Measurements from ENCODE around the gene DMBX1. TPM values are rescaled to one million over a fixed set of nuclear protein-coding genes. Genes with fewer than 3 reads are reported as not detected.

Gene DMBX1
- total RNA-seq, 5 donors from 2014 or later (not counting 1 experiment from before 2014, with no cell fraction given) = not detected

DNA sequence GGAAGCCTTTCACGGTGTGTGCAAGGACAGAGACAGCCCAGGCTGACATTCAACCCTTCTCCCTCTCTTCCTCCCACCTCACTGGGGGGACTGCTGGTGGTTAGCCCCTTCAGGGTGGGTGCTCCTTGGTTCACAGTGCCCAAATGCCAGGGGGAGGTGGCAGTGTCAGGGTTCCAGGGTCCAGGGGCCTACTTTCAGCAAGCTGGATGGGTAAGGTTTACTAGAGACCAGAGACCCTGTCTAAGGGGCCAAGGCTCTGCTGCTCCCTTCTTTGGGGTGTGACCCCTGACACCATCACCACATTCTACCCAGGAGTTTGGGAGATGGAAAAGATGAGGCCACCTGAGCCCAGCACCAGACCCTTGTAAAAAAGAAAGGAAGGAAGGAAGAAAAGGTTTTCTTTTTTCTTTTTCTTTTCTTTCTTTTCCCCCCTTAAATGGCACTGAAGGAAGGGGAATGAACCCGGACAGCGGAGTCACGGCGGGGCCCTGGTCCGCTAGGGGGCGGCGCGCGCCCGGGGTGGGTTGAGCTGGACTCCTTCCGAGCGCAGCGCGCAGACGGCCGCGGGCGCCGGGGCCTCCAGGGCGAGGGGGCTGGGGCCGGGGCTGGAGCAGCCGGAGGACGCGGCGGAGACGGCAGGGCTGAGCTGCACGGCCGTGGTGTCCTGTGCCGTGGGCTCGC is 43.0 kb downstream of the DMBX1 start:
- peak overlapping the region; percentile 32 to 56 (median 47) for H3K4me3 Mint-ChIP-seq
- peaks cover 4 to 26% (median 6%) of the 10 kb centered on the region in 3 donors for H3K4me1 Mint-ChIP-seq

DNA sequence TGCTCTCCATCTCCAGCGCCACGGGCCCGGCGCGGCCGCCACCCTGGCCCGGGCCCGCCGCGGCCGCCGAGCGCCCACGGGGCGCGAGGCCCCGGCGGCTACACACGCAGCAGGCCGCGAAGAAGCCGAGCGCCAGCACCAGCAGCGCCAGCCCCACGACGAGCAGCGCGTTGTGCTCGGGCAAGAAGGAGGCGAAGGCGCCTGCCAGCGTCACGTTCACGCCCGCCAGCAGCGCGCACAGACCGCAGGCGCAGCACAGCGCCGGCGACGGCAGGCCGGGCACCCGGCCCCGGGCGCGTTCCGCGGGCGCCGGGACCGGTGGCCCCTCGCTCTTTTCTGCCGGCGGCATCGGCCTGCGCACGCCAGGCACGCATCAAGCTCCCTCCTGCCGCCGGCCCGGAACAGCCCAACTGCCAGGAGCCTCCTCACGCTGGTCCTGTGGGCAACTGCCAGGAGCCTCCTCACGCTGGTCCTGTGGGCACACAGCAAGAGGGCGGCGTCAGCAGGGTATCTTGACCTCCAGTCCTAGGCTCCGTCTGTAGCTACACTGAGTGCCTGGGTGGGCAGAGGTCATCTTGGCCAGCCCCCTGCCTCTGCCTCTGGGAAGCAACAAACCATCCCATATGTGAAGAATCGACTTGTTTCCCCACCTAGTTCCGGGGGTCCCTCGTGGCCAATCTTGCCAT is 43.7 kb downstream of the DMBX1 start:
- WGBS (ENCODE audit: insufficient coverage) = 5% methylated on average over 71 of the region's 71 CpGs
- peak overlapping the region; percentile 68 to 91 for H3K27ac Mint-ChIP-seq
- ChIA-PET POLR2A (interaction anchor here (0.6 to 0.7 kb wide), 2 partner anchors 48 to 71 kb away, joined by 3 to 4 read pairs; partner anchors contain the start of gene MKNK1 (in 1 of the 2)), CTCF (interaction anchor here (0.7 to 1.3 kb wide), 8 partner anchors 12 to 1309 kb away, joined by 3 to 6 read pairs (median 3); partner anchors contain the start of gene MKNK1 (in 1 of the 2))
- Histone ChIP-seq H3K4me3 (ENCODE audit: control insufficient read depth in 1 of 2, extremely low read depth in 1 of 2, low read length in 1 of 2) (peak overlapping the region; percentile 34 to 41), H3K27me3 (replicated peaks in 1 of 2; ENCODE audit: control insufficient read depth in 2 of 2, extremely low read depth in 1 of 2, insufficient read depth in 2 of 2, low read length in 1 of 2) (peaks cover 7 to 31% of the 10 kb centered on the region in 2 experiments), H3K4me1 (ENCODE audit: control insufficient read depth in 1 of 2, extremely low read depth in 1 of 2, insufficient read depth in 2 of 2, low read length in 2 of 2) (peaks cover 0 to 14% of the 10 kb centered on the region in 2 experiments), H3K27ac (ENCODE audit: low read length) (peak overlapping the region; percentile 64), H3K9me3 (no peaks in the 10 kb centered on the region), H3K36me3 (ENCODE audit: control insufficient read depth in 2 of 2, extremely low read depth in 1 of 2, insufficient read depth in 1 of 2, low read length in 1 of 2) (no peaks in the 10 kb centered on the region)
- peaks cover 4 to 22% (median 6%) of the 10 kb centered on the region in 3 donors for H3K4me1 Mint-ChIP-seq
- peak overlapping the region; percentile 79 to 85 (median 80) for H3K4me3 Mint-ChIP-seq
- ATAC-seq (replicated peaks in 1 of 4) (peak; percentile 76 to 82 (median 78)), DNase-seq (peak in 34 of 35 experiments; percentile 12 to 70 (median 36))
- peaks cover 12 to 29% of the 10 kb centered on the region in 2 donors for H3K27me3 Mint-ChIP-seq
- H3K9me3 Mint-ChIP-seq = no peaks in the 10 kb centered on the region
- H3K36me3 Mint-ChIP-seq = no peaks in the 10 kb centered on the region

More for the DNA sequence above, 43.0 kb downstream of the DMBX1 start:
- POLR2A ChIA-PET = interaction anchor here (0.6 to 0.7 kb wide), 3 partner anchors 49 to 839 kb away, joined by 3 to 4 read pairs (median 3); partner anchors contain the start of gene MKNK1 (in 1 of the 2)
- WGBS (ENCODE audit: insufficient coverage) = 0% methylated on average over 29 of the region's 31 CpGs
- DNase-seq (peak; percentile 13 to 80 (median 51)), ATAC-seq (replicated peaks in 1 of 4) (peak; percentile 87 to 90 (median 88))
- Histone ChIP-seq H3K27ac (ENCODE audit: low read length) (no peak overlapping the region), H3K9me3 (no peaks in the 10 kb centered on the region), H3K36me3 (ENCODE audit: control insufficient read depth in 2 of 2, extremely low read depth in 1 of 2, insufficient read depth in 1 of 2, low read length in 1 of 2) (no peaks in the 10 kb centered on the region), H3K4me1 (ENCODE audit: control insufficient read depth in 1 of 2, extremely low read depth in 1 of 2, insufficient read depth in 2 of 2, low read length in 2 of 2) (peaks cover 0 to 14% of the 10 kb centered on the region in 2 experiments), H3K27me3 (replicated peaks in 1 of 2; ENCODE audit: control insufficient read depth in 2 of 2, extremely low read depth in 1 of 2, insufficient read depth in 2 of 2, low read length in 1 of 2) (peaks cover 7 to 31% of the 10 kb centered on the region in 2 experiments), H3K4me3 (ENCODE audit: control insufficient read depth in 1 of 2, extremely low read depth in 1 of 2, low read length in 1 of 2) (no peak overlapping the region)
- no peaks in the 10 kb centered on the region for H3K36me3 Mint-ChIP-seq
- no peaks in the 10 kb centered on the region for H3K9me3 Mint-ChIP-seq
- CTCF ChIA-PET = interaction anchor here (0.7 to 1.3 kb wide), 8 partner anchors 13 to 1309 kb away, joined by 3 to 6 read pairs (median 3); partner anchors contain the start of gene MKNK1 (in 1 of the 2)
- no peak overlapping the region for H3K27ac Mint-ChIP-seq
- peaks cover 18 to 30% of the 10 kb centered on the region in 2 donors for H3K27me3 Mint-ChIP-seq

DNA sequence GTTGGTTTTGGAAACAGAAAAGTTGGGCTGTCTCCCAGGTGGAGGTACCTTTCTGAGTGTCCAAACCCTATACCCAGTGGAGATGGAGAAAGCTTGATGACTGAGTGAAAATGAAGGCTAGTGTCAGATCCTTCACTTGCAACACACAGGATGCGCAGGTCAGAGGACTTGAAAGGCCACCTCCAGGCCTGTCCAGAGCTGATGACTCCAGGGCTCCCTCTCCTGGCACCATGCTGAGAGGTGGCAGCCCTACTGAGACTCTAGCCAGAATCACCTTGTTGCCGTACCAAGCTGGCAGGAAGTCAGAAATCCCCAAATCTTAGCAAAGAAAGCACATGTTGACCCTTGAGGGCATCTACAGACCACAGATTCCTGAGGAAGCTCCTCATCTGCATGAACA is 45.4 kb downstream of the DMBX1 start:
- H3K9me3 Mint-ChIP-seq = no peaks in the 10 kb centered on the region
- no peaks in the 10 kb centered on the region for H3K36me3 ChIP-seq (ENCODE audit: control insufficient read depth in 2 of 2, extremely low read depth in 1 of 2, insufficient read depth in 1 of 2, low read length in 1 of 2)
- no peak for ATAC-seq (replicated peaks in 1 of 4)

DNA sequence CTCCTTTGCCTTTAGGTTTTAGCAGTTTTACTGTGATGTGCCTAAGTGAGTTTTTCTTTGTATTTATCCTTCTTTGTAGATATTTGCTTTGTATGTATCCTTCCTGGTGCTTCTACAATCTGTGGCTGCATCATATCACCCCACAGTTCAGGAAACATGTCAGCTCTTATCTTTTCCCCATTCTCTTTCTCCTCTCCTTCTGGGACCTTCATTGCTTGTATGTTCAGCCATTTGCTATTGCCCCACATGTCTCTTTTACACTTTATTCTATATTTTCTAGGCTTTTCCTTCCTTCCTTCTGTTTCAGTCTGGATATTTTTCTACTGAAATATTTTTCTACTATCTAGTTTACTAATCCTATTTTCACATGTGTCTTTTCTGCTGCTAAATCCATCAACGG is 46.9 kb downstream of the DMBX1 start:
- ChIA-PET POLR2A (no interaction called here), CTCF (no interaction called here)
- no peak overlapping the region for H3K4me3 Mint-ChIP-seq
- WGBS (ENCODE audit: insufficient coverage) = no CpG with 5 or more reads among the region's 1 CpG
- ATAC-seq (replicated peaks in 1 of 4) = no peak
- no peaks in the 10 kb centered on the region for H3K36me3 ChIP-seq (ENCODE audit: control insufficient read depth in 2 of 2, extremely low read depth in 1 of 2, insufficient read depth in 1 of 2, low read length in 1 of 2)
- DNase-seq = no peak
- no peak overlapping the region for H3K4me3 ChIP-seq (ENCODE audit: control insufficient read depth in 1 of 2, extremely low read depth in 1 of 2, low read length in 1 of 2)
- no peaks in the 10 kb centered on the region for H3K9me3 ChIP-seq
- H3K27ac Mint-ChIP-seq = no peak overlapping the region
- no peak overlapping the region for H3K27ac ChIP-seq (ENCODE audit: low read length)
- H3K27me3 Mint-ChIP-seq = peaks cover 3 to 25% of the 10 kb centered on the region in 2 donors
- no peaks in the 10 kb centered on the region for H3K36me3 Mint-ChIP-seq
- peaks cover 7 to 28% of the 10 kb centered on the region in 2 experiments for H3K27me3 ChIP-seq (replicated peaks in 1 of 2; ENCODE audit: control insufficient read depth in 2 of 2, extremely low read depth in 1 of 2, insufficient read depth in 2 of 2, low read length in 1 of 2)
- H3K4me1 Mint-ChIP-seq = peaks cover 4 to 11% (median 6%) of the 10 kb centered on the region in 3 donors
- H3K4me1 ChIP-seq (ENCODE audit: control insufficient read depth in 1 of 2, extremely low read depth in 1 of 2, insufficient read depth in 2 of 2, low read length in 2 of 2) = peaks cover 0 to 14% of the 10 kb centered on the region in 2 experiments
- H3K9me3 Mint-ChIP-seq = no peaks in the 10 kb centered on the region

More for the DNA sequence above, 45.4 kb downstream of the DMBX1 start:
- Histone ChIP-seq H3K27ac (ENCODE audit: low read length) (no peak overlapping the region), H3K27me3 (replicated peaks in 1 of 2; ENCODE audit: control insufficient read depth in 2 of 2, extremely low read depth in 1 of 2, insufficient read depth in 2 of 2, low read length in 1 of 2) (peaks cover 7 to 27% of the 10 kb centered on the region in 2 experiments), H3K4me3 (ENCODE audit: control insufficient read depth in 1 of 2, extremely low read depth in 1 of 2, low read length in 1 of 2) (no peak overlapping the region), H3K4me1 (ENCODE audit: control insufficient read depth in 1 of 2, extremely low read depth in 1 of 2, insufficient read depth in 2 of 2, low read length in 2 of 2) (peaks cover 0 to 14% of the 10 kb centered on the region in 2 experiments), H3K9me3 (no peaks in the 10 kb centered on the region)
- ChIA-PET CTCF (interaction anchor here in 1 of 2 donors (1.4 kb wide), 1 partner anchor 190 kb away, joined by 3 read pairs; no protein-coding TSS in a partner anchor), POLR2A (interaction anchor here in 1 of 2 donors (0.7 kb wide), 1 partner anchor 192 kb away, joined by 3 read pairs; no protein-coding TSS in a partner anchor)
- Mint-ChIP-seq H3K4me1 (peaks cover 4 to 11% (median 6%) of the 10 kb centered on the region in 3 donors), H3K4me3 (no peak overlapping the region), H3K27ac (no peak overlapping the region), H3K27me3 (peaks cover 0 to 21% of the 10 kb centered on the region in 2 donors), H3K36me3 (no peaks in the 10 kb centered on the region)
- 30% methylated on average over 2 of the region's 2 CpGs for WGBS (ENCODE audit: insufficient coverage)
- DNase-seq = peak in 2 of 35 experiments; percentile 7 to 16

DNA sequence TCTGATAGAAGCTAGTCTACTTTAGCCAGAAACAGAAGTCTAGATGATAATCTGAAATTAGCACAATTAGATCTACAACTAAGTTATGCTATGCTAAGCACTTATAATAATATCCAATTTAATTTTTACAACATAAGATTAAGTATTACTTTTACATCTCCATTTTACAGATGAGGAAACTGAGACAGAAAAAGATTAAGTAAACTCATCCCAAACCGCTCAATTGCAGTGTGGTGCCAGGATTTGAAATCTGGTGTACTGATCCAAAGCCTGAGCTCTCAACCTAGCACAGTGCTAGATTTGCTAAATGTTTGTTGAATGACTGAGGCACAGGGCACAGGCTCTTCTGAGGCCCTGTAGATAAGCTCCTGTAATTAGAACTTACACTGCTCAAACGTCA is 48.0 kb downstream of the DMBX1 start:
- no peaks in the 10 kb centered on the region for H3K9me3 ChIP-seq
- H3K4me3 ChIP-seq (ENCODE audit: control insufficient read depth in 1 of 2, extremely low read depth in 1 of 2, low read length in 1 of 2) = no peak overlapping the region
- H3K27me3 ChIP-seq (replicated peaks in 1 of 2; ENCODE audit: control insufficient read depth in 2 of 2, extremely low read depth in 1 of 2, insufficient read depth in 2 of 2, low read length in 1 of 2) = peaks cover 8 to 25% of the 10 kb centered on the region in 2 experiments
- H3K4me1 ChIP-seq (ENCODE audit: control insufficient read depth in 1 of 2, extremely low read depth in 1 of 2, insufficient read depth in 2 of 2, low read length in 2 of 2) = peaks cover 0 to 9% of the 10 kb centered on the region in 2 experiments
- Mint-ChIP-seq H3K36me3 (no peaks in the 10 kb centered on the region), H3K27ac (no peak overlapping the region), H3K4me3 (no peak overlapping the region), H3K9me3 (no peaks in the 10 kb centered on the region), H3K27me3 (peaks cover 7 to 27% of the 10 kb centered on the region in 2 donors), H3K4me1 (peaks cover 4 to 10% (median 6%) of the 10 kb centered on the region in 3 donors)
- no peaks in the 10 kb centered on the region for H3K36me3 ChIP-seq (ENCODE audit: control insufficient read depth in 2 of 2, extremely low read depth in 1 of 2, insufficient read depth in 1 of 2, low read length in 1 of 2)
- DNase-seq (no peak), ATAC-seq (replicated peaks in 1 of 4) (no peak)
- WGBS (ENCODE audit: insufficient coverage) = 60% methylated on average over 2 of the region's 2 CpGs
- no peak overlapping the region for H3K27ac ChIP-seq (ENCODE audit: low read length)
- ChIA-PET POLR2A (no interaction called here), CTCF (no interaction called here)

DNA sequence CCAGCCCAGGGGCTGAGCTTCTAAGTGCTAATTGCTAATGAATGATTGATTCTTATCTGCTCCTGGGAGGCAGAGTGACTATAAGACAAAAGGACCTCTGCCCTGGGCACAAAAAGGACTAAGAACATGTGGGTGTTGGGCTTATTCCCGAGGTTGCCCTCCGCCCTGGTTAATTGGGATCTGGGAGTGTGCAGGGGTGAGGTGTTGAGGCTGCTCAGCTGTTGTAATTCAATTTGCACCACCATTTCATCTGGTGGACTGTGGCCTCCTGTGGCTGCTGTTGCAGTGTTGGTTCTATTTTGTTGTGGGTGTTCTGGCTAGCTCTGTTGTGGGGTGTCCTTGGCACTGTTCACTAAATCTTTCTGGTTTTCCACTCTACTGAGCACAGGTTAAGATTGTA is 48.5 kb downstream of the DMBX1 start:
- ChIA-PET CTCF (no interaction called here), POLR2A (no interaction called here)
- 68% methylated on average over 2 of the region's 2 CpGs for WGBS (ENCODE audit: insufficient coverage)
- Mint-ChIP-seq H3K4me1 (peaks cover 4 to 9% (median 6%) of the 10 kb centered on the region in 3 donors), H3K36me3 (no peaks in the 10 kb centered on the region), H3K27me3 (peaks cover 12 to 31% of the 10 kb centered on the region in 2 donors), H3K27ac (no peak overlapping the region), H3K9me3 (no peaks in the 10 kb centered on the region), H3K4me3 (no peak overlapping the region)
- Histone ChIP-seq H3K27ac (ENCODE audit: low read length) (no peak overlapping the region), H3K4me1 (ENCODE audit: control insufficient read depth in 1 of 2, extremely low read depth in 1 of 2, insufficient read depth in 2 of 2, low read length in 2 of 2) (peaks cover 0 to 7% of the 10 kb centered on the region in 2 experiments), H3K4me3 (ENCODE audit: control insufficient read depth in 1 of 2, extremely low read depth in 1 of 2, low read length in 1 of 2) (no peak overlapping the region), H3K9me3 (no peaks in the 10 kb centered on the region), H3K36me3 (ENCODE audit: control insufficient read depth in 2 of 2, extremely low read depth in 1 of 2, insufficient read depth in 1 of 2, low read length in 1 of 2) (no peaks in the 10 kb centered on the region), H3K27me3 (replicated peaks in 1 of 2; ENCODE audit: control insufficient read depth in 2 of 2, extremely low read depth in 1 of 2, insufficient read depth in 2 of 2, low read length in 1 of 2) (peaks cover 8 to 30% of the 10 kb centered on the region in 2 experiments)
- ATAC-seq (replicated peaks in 1 of 4) (no peak), DNase-seq (no peak)

All from T-cell (primary cell).